ENCODE results near the gene PLN.

Gene PLN

DNA sequence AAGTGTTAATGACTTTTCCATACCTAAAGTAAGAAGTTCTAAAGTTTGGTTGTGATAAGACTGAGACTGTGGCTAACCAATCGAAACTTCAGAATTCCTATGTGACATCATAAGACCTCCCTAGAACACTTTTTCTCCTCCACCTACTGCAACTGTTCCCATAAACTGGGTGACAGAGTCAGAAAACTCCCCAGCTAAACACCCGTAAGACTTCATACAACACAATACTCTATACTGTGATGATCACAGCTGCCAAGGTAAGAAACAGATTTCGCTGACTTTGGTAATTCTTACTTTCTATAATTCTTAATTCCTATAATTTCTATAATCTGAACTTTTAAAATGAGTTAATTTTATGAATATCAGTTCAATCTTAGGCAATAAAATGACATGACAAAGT lies at the start of gene PLN:
PLN (plus strand) TSS at position 161 of the 400 bp plus-strand sequence. CDS start 10,626 bp downstream, outside the sequence.
- DNase-seq: no peak

GRCh38 chr6:118500130-118501015 lies 47.7 kb upstream of the PLN start:
- no peak for DNase-seq

GRCh38 chr6:118501099-118501498 lies 47.0 kb upstream of the PLN start:
- DNase-seq: no peak

DNA sequence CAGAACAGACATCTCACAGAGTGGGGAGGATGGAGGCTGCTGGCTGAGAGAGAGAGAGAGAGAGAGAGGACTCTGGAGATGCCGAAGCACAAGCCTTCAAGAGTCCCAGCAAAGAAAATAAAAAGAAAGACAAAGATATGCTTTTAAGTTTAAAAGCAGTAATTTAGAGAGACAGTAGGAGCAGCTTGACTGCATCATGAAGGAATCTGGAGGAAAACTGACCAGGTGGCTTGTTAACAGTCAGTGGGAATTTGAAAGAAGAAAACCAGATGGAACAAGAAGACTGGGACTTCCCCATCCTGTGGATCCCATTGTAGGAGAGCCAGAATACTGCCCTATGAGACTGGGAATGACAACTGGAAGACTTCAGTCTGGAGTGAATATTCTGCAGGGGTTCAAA lies 46.3 kb upstream of the PLN start:
- no peak for DNase-seq

DNA sequence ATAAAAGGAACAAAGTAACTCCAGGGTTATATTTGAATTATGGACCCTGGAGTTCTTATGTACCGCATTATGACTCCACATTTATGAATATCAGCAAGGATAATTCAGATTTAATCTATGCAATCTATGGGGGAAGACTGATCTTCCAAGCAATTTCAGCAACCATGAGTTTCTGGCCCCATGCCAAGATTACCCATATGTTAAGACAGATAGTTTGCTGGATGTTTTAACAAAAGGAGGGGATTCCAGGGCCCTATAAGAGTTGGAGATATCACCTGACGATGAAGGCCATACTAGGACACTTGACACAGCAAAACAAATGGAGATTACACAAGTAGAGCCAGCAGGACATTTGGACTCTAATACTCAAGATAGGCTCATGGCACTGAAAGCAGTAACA lies 45.9 kb upstream of the PLN start:
- DNase-seq: no peak

DNA sequence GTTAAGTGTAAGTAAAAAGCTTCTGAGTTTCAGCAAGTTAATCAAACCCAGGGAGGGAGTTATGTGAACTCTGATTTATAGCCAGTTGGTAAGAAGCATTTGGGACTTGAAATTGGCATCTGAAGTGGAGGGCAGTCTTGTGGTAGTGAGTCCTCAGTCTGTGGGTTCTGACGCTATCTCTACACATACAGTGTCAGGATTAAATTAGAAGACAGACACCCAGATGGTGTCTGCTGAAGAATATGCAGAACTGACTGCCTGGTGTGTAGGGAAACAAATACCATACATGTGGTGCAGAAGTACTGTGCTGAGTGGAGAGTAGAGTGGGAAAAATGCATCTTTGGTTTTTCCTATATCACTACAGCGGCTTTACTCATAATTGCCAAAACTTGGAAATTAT lies 43.5 kb upstream of the PLN start:
- DNase-seq: no peak

GRCh38 chr6:118505656-118506055 lies 42.4 kb upstream of the PLN start:
- no peak for DNase-seq

- DNase-seq: no peak
Measured at GRCh38 chr6:118506071-118506638, 41.9 kb upstream of the PLN start.

- no peak for DNase-seq
Measured at GRCh38 chr6:118507636-118508035, 40.5 kb upstream of the PLN start.

GRCh38 chr6:118509009-118509617 lies 39.0 kb upstream of the PLN start:
- no peak for DNase-seq

DNA sequence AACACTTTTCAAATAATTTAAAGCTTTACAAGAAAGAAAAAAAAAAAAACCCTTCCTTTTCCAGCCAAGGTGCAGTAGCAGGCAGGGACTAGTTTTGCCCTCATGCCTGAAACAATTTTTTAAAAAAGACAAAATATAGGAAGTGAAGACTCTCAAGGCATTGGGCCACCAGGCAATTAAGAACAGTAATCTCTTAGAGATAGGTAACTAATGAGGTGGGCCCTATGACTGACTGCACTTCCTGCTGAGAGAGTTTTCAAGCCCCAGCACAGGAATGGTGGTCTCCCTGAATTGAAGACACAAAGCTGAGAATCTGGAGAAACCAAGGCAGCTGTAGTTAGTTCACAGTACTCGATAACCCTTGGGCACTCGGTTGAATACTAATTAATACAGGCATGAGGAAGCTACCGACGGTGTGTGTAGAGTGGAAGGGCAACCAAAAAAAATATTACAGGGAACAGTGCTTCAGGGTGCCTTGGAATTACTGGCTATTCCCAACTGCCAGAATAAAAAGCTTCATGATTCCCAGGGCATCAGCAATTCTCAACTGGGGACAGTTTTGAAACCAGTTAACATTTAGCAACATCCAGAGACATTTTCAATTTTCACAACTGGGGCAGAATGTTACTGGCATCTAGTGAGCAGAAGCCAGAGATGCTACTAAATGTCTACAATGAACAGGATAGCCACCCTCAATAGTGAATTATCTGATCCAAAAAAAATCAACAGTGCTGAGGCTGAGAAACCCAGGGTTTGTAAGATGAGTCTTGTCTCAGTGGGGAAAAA lies 36.0 kb upstream of the PLN start:
- DNase-seq: no peak

- DNase-seq: no peak
Measured at GRCh38 chr6:118514689-118515088, 33.4 kb upstream of the PLN start.

GRCh38 chr6:118522422-118522821 lies 25.7 kb upstream of the PLN start:
- no peak for DNase-seq

GRCh38 chr6:118523216-118523615 lies 24.9 kb upstream of the PLN start:
- no peak for DNase-seq

DNA sequence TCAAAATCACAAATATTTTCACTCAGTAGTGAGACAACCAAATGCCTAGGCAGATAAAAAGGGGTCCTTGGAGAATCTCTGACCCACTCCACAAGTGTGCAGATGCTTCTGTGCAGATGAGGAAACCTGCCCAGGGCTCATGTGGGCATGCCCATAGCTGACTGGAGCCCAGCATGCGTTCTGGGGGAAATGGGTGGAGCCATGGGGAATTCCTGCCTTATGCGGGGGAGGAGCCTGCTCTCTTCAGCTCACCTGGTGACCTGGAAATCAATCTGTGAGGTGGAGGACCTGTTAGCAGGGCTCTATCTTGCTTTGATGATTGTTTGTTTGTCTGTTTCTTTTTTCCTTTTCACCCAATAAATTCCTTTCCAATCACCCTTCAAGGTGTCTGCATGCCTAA lies 23.4 kb upstream of the PLN start:
- peak in 2 of 6 experiments; percentile 1 to 4 for DNase-seq

DNA sequence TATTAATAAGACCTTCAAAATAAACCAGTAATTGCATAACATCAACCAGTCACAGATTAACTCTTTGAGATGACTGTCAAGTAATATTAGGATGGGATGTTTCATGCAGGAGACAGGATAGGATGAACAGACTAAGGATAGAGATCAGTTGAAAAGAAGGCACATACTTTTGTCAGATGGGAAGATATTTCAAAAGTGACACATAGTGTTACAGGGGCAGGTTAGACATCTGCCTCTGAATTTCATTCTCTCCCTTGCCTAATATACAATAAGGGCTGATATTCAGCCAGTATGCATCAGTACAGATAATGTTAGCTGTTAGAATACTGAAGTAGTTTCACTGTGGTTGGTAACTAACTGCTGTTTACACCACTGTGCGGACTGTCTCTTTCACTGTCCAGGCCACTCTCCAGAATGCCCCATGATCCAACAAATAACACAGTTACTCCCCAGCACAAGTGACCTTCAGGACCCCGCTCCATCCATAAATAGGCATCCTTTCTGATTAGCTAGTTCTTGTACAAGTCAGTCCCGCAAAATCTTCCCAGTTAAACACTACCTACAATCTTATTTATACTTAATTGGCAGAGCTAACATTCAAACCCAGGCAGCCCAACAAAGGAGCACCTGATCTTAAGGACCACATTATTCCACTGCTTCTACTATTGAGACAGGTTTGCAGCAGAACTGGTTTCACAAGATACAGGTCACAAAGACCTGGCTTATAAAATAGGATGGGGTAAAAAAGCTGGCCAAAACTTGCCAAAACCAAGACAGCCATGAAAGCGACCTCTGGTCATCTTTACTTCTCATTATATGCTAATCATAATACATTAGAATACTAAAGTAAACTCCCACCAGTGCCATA lies 21.9 kb upstream of the PLN start:
- DNase-seq: no peak

DNA sequence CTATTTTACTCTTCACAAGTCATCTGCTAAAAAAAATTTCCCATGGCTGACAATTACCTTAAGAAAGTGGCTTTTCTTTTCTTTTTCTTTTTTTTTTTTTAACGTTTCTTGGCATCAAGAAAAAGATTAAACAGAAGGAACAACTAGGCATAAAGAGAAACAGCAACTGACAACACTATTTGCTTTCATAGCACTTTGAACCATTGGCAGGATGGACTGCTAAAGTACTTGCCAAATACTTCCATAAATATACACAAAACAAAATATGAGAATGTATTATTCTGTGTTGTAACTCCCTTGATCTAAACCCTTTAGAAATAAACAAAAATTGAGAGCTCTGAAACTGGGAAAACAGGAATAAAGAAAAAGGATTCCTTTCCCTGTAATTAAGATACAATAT lies 20.0 kb upstream of the PLN start:
- DNase-seq: no peak

- DNase-seq: no peak
Measured at GRCh38 chr6:118529756-118530155, 18.3 kb upstream of the PLN start.

GRCh38 chr6:118530942-118531341 lies 17.2 kb upstream of the PLN start:
- DNase-seq: no peak

GRCh38 chr6:118535176-118535844 lies 12.8 kb upstream of the PLN start:
- DNase-seq: no peak

GRCh38 chr6:118536478-118536877 lies 11.6 kb upstream of the PLN start:
- DNase-seq: no peak

DNA sequence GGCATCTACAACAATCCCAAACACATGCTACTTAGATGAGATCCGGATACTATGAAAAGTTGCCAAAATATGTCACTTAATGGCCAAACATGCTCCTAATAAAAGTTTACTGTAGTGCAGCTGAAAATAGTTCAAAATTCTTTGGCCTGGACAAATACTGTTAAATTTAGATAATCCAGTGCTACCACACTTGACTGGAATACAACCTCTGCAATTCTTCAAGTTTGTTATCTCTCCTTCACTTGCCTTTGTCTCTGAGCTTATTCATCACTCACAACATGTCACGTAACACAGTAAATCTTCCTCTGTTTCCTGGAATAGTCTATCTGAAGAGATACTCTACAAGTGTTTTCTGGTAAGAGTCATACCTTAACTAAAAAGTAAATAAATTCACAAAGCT lies 10.5 kb upstream of the PLN start:
- no peak for DNase-seq

Data from stimulated activated naive CD4-positive, alpha-beta T cell (primary cell).